Stromal cell of bone marrow (primary cell): ENCODE results near the gene SOD3.

Experiments used
- DNase-seq: peaks from one replicate; pipeline ENCODE4 v3.0.0-alpha.2; 2012; ENCODE audit warnings: low read depth

The SOD3 gene

GRCh38 chr4:24775032-24775605 lies 20.3 kb upstream of the SOD3 start:
- DNase-seq = no peak

DNA sequence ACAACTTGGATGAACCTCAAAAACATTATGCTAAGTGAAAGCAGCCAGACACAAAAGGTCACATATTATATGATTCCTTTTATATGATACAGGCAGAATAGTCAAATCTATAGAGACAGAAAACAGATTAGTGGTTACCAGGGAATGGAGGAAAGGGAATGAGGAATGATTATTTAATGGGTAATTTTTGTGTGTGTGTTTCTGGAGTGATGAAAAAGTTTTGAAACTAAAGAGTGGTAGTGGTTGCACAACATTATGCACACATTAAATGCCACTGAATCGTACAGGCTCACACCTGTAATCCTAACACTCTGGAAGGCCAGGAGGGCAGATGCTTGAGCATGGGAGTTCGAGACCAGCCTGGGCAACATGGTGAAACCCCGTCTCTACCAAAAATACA lies 19.6 kb upstream of the SOD3 start:
- no peak for DNase-seq

DNA sequence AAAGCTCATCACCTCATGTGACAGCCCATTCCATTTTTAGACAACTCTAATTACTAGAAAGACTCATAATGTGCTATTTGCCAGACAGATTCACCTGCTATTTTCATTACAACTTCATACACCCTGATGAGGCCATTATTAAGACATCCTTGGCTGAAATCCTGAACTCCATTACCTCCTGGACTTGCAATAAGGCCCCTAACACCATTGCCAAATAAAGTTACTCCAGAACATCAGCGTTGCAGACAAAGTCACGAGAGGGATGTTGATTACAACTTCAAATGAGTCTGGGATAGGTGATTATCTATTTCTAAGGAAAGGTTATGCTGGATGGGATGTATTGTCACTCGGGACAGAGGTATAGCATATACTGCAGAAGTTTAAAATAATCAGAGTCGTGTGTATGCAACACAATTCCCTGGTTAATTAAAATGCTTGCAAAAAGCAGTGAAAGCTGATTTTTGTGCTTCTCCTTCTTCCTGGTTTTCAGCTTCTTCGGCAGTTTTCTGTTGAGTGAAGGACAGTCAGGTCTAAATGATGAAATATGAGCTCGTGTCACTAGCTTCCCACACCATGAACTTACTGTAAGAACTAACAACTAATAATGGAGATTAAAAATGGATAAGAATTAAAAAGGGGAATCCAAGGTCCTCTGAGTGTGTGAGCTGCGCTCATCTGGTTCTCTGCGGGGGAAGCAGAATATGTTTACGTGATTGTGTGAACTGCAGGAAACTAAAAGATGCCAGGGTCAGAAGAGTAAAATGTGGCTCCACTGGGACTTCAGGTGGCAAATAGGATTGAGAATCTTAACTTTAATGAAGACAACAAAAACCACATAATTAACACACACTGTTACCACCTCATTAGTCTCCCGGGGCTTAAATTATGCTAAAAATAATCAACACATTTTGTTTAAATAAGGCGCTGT lies 17.6 kb upstream of the SOD3 start:
- DNase-seq = no peak

DNA sequence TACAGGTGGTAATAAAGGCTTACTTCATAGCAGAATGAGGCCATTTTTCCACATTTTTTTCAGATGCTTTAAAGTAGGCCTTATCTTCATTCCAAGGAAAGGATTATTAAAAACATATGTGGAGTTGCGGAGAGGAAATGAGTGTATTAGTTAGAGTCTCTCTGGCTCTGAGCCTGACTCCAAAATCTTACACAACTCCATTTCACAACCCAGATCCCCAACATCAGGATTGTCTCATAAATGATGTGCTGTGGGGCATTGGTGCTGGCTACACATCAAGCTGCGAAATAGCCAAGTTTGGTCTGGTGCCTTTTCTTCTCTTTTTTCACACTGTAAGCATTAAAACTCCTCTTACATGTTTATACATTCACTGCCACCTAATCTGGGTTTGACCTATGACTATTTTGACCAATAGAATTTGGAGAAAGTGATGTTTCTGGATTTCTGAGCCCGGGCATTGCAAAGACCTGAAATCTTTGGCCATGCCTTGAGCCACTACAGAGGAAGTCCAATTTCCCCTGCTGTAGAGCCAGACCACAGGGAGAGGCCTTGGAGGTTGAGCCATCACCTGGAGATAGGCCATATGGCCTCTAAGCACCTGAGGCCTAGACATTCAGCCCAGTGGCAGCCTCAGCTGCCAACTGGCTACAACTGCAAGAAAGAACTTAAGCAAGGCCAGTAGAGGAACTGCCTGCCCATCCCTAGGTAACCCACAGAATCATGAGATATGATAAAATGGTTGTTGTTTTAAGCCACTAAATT lies 16.7 kb upstream of the SOD3 start:
- peak; percentile 100 for DNase-seq

DNA sequence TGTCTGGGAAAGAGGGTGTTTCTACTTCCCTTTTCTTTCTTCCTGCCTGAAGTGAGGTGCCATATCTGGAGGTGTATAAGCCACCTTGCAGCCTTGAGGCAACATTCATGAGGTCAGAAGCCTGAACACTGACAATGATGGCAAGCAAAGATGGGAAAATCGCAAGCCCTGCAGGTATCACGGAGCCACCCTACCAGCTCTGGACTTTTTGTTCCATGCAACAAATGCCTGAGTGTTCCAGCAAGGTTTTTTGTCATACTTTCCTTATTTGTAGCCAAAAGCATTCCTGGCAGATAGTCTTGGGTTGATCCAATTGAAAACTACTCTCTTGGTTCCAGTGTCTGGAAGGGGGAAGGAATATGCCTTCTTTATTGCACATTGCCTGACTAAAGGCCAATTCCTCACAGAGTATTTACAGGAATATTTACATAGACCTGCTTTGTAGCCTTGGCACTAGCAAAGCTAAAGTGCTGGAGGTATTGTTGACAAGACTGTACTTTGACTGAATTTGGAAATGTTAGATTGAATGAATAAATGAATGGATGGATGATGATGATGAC lies 14.4 kb upstream of the SOD3 start:
- DNase-seq = no peak

DNA sequence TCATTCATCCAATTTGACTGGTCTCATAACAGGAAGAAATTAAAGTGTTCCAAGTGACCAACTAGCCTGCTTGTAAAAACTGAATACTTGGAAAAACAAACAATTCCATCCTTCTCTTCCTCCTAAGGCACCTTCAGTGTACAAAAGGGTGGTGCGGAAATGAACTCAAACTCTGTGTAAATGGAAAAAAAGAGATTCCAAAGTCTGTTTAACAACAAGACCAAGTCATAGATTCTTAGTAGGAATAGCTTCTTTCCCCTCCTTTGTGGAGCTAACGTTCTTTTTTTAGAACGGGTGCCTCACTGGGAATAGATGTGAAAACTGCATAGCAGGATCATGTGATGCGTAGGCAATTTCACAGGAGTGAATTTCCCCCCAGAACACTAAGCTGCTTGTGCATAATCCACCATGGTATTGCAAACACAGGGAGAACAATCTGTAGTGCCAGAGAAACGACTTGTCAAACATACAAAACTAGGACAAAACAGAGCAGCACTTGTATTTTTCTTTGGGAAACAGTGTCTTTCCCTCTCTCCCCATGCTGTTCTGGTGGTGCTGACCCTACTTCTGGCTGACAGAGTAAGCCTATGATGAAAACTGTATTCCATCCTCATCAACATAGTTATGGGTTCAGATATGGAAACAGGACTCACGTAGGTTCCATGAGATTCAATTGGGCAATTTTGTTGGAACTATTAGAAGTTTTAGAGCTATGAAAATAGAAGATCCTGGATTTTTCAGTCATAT lies 13.2 kb upstream of the SOD3 start:
- no peak for DNase-seq

DNA sequence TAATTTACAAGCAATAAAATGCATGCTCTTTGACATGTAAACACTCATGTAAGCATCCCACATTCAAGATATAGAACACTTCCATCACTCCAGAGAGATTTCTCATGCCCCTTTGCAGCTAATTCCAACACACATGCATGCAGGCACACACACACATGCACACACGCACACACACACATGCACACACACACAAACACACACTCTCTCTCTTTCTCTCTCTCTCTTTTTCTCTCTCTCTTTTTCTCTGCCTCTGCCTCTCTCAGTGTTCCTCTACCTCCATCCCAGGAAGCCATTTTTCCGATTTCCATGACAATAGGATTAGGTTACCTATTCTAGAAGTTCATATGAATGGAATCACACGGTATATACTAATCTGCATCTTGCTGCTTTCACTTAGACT lies 11.9 kb upstream of the SOD3 start:
- no peak for DNase-seq

- no peak for DNase-seq
These were observed 4.3 kb upstream of the SOD3 start for GRCh38 chr4:24791043-24791442.

DNA sequence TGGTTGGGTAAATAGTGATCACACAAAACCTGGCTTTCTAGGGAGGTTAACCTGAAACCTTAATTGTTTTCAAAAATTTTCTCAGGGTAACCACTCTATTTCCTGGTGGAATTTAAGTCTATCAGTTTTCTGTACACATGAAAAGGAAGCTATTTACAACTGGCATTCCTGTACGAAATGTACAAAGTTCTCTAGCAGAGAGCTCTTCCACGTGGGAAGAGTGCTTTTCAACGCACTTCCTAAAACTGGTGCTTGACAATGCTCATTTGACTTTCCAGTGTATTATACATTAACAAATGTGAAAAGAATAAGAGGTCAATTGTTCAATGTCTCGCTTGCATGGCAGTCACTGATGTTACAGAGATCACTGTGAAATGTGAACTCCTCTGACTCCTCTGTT lies 2.8 kb upstream of the SOD3 start:
- DNase-seq = no peak

- DNase-seq = no peak
These were observed 2.0 kb upstream of the SOD3 start for GRCh38 chr4:24793219-24794005.

GRCh38 chr4:24794051-24794450 lies 1.3 kb upstream of the SOD3 start:
- no peak for DNase-seq

- peak; percentile 38 for DNase-seq
These were observed 893 bp upstream of the SOD3 start for GRCh38 chr4:24794480-24794879.

GRCh38 chr4:24795666-24796381 lies 451 bp downstream of the SOD3 start:
- DNase-seq = no peak

- no peak for DNase-seq
These were observed 1.2 kb downstream of the SOD3 start for GRCh38 chr4:24796620-24797019.

DNA sequence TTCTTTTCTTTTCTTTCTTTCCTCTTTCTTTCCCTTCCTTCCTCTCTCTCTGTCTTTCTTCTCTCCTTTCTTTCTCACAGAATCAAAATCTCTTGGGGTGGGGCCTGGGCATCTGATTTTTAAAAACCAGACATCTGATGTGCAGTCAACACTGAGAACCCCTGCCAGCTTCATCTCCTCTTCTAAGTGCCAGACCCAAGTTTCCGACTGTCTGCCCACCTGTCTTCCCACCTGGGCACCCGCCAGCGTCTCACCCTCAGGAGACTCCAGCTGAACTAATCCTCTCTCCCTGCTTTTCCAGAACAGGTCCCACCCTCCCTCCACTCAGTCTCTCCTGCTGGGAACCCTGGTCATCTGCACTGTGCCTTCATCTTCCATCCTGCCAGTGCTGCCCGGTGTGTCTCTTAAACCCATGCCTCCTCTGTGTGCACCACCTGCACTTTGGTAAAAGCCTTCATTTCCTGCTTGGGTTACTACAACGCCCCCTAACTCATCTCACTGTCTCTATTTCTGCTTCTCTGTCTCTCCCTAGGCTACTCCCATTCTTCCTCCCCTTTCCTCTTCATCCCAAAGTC lies 2.8 kb downstream of the SOD3 start:
- no peak for DNase-seq

- no peak for DNase-seq
These were observed 3.8 kb downstream of the SOD3 start for GRCh38 chr4:24799196-24799543.

GRCh38 chr4:24799544-24800324 lies 4.4 kb downstream of the SOD3 start:
- DNase-seq = no peak

GRCh38 chr4:24800325-24800895 lies 5.0 kb downstream of the SOD3 start:
- DNase-seq = no peak
